ENCODE results near the gene HEPN1.

DNA sequence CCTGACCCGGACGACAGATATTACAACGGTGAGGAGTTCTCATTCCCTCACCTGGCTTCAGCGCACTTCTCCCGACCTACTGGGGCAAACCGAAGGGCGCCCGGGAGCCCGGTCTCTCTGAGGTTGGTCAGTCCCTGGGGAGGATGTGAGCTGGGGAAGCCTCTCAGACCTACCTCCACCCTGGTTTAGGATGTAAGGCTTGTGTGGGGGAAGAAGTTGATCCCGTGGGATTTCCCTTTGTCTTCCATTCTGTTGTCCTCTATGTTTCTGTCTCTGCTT, 41.5 kb upstream of the HEPN1 start:
- TF ChIP-seq, protein P1, sequence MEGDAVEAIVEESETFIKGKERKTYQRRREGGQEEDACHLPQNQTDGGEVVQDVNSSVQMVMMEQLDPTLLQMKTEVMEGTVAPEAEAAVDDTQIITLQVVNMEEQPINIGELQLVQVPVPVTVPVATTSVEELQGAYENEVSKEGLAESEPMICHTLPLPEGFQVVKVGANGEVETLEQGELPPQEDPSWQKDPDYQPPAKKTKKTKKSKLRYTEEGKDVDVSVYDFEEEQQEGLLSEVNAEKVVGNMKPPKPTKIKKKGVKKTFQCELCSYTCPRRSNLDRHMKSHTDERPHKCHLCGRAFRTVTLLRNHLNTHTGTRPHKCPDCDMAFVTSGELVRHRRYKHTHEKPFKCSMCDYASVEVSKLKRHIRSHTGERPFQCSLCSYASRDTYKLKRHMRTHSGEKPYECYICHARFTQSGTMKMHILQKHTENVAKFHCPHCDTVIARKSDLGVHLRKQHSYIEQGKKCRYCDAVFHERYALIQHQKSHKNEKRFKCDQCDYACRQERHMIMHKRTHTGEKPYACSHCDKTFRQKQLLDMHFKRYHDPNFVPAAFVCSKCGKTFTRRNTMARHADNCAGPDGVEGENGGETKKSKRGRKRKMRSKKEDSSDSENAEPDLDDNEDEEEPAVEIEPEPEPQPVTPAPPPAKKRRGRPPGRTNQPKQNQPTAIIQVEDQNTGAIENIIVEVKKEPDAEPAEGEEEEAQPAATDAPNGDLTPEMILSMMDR (IDR thresholded peaks at IDR 0.05 in 8 of 11, conservative IDR thresholded peaks at IDR 0.05 in 3 of 11): no peak
- TF ChIP-seq POLR2A (IDR thresholded peaks at IDR 0.05): no peak
